Stimulated activated naive CD8-positive, alpha-beta T cell treated with anti-CD3 and anti-CD28 coated beads, Interleukin-15, Interleukin-2, amounts not matched to agents 100 U/mL and 50 U/mL, for 24 hours (primary cell): Measurements from ENCODE around the gene KCTD7.
A peak's percentile ranks its signal among the peaks of the same experiment; 100 is the strongest.
"Not testable (repeated sequence)": the region's sequence is repeated elsewhere in the genome, so short reads cannot be mapped to it uniquely, and the experiment has no call there.

Source experiments
- ATAC-seq: fragments of 150-1000 bp; cut with Tn5 transposase; one replicate; pipeline ENCODE4 v1.10.0; 2021
- DNase-seq: peaks from one replicate; pipeline ENCODE4 v3.0.0; 2021

Gene KCTD7

DNA sequence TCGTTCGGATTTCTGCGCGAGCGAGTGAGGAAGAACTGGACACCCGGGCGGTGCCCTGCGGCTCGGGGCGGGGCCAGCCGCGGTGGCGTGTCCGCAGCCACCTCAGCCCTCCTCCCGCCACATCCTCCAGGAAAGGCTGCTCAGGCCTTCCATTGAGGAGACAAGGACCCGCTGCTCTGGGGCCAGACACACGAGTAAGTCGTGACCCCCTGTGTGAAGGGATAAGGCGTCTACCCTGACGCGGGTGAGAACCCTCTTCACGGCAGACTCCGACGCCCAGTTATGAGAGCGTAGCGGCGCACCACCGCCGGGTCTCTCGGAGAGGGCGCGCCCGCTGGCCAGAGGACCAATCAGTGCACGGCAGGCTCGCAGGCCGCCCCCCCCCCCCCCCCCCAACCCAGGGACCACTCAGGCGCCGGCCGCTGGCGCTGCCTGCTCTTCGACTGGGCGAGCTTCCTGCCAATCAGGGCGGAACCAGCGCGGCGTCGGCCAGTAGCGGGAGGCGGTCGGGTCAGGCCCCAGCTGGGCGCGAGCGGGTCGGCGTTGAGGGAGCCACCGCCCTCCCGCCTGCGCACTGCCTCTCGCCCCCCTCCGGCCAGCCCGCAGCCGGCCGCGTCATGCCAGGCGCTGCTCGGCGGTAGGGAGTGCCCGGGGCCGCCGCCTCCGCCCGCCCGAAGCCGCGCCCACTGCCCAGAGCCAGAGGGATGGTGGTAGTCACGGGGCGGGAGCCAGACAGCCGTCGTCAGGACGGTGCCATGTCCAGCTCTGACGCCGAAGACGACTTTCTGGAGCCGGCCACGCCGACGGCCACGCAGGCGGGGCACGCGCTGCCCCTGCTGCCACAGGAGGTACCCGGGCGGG is at the start of gene KCTD7:
TSS of gene KCTD7 (plus strand) at position 521 of the 861 bp plus-strand sequence. CDS start at position 705, 184 bp downstream.
- ATAC-seq (peak; percentile 95), DNase-seq (peak; percentile 97)

DNA sequence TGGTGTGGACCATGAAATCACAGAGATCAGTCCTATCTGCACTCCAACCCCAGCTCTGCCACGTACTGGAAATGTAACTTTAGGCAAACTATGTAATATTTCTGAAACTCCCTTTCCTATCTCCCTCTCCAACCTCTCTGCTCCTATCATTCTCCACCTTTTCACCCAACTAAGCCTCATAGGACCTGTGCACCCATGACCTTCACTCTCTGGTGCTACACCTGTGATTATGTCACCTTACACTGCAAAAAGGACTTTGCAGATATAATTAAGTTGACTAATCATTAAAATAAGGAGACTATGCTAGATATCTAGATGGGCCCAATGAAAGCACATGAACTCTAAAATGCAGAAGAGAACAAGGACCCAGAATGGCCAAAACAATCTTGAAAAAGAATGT is 48.3 kb upstream of the KCTD7 start:
- not testable (repeated sequence) for ATAC-seq, DNase-seq

DNA sequence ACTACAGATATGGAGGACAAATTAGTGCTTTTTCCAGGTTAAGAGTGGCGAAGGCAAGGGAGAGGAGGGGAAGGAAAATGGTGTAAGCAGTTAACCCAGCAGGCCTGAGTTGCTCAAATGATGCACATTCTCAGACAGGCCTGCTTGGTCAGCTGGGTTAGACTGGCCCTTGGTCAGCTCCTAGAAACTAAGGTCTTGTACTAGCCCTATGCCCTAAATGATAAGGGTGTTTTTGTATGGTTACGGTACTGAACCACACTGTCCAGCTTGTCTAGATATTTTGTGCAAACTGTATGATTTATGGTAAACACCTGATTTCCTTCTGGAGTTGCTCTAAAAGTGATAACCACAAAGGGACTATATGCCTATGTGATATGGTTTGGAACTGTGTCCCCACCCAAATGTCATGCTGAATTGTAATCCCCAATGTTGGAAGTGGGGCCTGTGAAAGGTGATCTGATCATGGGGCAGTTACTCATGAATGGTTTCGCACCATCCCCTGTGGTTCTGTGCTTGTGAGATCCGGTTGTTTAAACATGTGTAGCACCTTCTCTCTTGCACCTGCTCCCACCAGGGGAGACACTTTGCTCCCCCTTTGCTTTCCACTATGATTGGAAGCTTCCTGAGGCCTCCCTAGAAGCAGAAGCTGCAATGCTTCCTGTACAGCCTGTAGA is 45.7 kb upstream of the KCTD7 start:
- DNase-seq, ATAC-seq: not testable (repeated sequence)

- ATAC-seq = peak; percentile 76
- no peak for DNase-seq
These were observed 45.1 kb upstream of the KCTD7 start for GRCh38 chr7:66583490-66584110.

- no peak for ATAC-seq
- DNase-seq = no peak
These were observed 42.5 kb upstream of the KCTD7 start for GRCh38 chr7:66586181-66586580.

DNA sequence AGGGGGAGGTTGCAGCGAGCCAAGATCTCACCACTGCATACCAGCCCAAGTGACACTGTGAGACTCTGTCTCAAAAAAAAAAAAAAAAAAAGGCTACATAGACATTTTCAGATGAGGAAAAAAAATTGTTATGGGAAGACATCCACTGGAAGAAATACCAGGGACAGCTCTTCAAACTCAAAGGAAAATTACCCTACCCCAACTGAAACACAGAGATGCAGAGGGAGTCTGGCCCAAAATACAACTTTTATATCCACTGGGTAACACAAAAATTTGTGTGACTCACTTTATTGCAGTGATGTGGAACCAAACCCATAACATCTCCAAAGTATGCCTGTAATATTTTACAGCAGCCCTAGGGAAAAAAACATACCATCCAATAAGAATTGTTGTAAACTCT is 40.5 kb upstream of the KCTD7 start:
- not testable (repeated sequence) for ATAC-seq, DNase-seq

GRCh38 chr7:66588856-66589570 is 39.7 kb upstream of the KCTD7 start:
- not testable (repeated sequence) for ATAC-seq, DNase-seq

- DNase-seq, ATAC-seq: not testable (repeated sequence)
These were observed 38.2 kb upstream of the KCTD7 start for GRCh38 chr7:66590302-66591057.

GRCh38 chr7:66591058-66591798 is 37.5 kb upstream of the KCTD7 start:
- ATAC-seq (peak; percentile 37), DNase-seq (peak; percentile 33)

DNA sequence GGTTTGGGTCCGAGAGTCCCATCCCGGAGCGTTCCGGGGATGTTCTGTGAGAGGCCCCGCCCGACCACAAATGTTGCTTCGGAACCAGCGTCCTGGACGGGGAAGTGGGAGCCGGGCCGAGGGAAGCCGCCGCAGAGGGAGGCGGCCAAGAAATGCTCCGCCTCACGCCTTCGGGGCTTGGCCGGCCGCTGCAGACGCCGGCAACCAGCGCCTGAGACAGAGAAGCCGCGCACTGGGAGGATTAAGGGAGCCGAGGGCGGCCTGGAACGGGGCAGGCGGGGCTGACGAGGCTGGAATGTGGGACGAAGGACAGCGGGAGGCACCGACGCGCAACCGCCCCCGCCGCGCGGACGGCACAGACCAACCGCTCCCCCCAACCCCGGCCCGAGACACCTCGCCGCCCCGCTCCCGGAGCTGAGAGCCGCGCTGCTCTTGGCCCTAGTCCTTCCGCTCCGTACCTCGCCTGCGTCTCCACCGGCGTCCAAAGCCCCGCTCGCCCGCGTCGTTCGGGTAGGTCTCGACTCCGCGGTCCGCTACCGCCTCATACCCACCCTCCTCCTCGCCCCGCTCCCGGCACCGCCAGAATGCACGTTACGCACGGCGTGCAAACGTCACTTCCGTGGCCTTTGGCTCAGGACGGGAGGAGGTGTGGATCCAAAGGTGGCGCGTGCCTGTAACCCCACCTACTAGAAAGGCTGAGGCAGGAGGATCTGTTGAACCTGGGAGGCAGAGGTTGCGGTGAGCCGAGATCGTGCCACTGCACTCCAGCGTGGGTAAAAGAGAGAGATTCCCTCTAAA is 36.7 kb upstream of the KCTD7 start:
- peak; percentile 100 for ATAC-seq
- peak; percentile 93 for DNase-seq

- not testable (repeated sequence) for DNase-seq
- ATAC-seq = peak; percentile 16
These were observed 36.0 kb upstream of the KCTD7 start for GRCh38 chr7:66592597-66593146.

- not testable (repeated sequence) for ATAC-seq, DNase-seq
These were observed 34.6 kb upstream of the KCTD7 start for GRCh38 chr7:66594082-66594481.

- no peak for ATAC-seq
- no peak for DNase-seq
These were observed 31.2 kb upstream of the KCTD7 start for GRCh38 chr7:66597461-66597860.

DNA sequence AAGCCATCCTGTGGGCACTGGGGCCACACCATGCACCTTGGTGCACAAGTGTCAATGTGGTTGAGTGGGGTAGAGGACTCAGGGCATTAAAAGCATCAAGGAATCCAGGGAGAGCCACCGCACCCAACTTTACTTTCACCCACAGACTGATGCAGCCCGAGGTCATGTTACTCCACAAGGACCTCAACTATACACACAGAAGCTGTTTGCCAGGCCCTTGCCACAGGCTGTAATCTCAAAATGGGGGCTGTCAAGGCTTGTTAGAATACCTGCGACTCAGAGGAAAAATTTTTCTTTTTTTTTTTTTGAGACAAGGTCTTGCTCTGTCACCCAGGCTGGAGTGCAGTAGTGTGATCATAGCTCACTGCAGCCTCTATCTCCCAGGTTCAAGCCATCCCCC is 26.5 kb upstream of the KCTD7 start:
- no peak for DNase-seq
- ATAC-seq = no peak

- DNase-seq (no peak), ATAC-seq (no peak)
These were observed 24.5 kb upstream of the KCTD7 start for GRCh38 chr7:66604198-66604597.

DNA sequence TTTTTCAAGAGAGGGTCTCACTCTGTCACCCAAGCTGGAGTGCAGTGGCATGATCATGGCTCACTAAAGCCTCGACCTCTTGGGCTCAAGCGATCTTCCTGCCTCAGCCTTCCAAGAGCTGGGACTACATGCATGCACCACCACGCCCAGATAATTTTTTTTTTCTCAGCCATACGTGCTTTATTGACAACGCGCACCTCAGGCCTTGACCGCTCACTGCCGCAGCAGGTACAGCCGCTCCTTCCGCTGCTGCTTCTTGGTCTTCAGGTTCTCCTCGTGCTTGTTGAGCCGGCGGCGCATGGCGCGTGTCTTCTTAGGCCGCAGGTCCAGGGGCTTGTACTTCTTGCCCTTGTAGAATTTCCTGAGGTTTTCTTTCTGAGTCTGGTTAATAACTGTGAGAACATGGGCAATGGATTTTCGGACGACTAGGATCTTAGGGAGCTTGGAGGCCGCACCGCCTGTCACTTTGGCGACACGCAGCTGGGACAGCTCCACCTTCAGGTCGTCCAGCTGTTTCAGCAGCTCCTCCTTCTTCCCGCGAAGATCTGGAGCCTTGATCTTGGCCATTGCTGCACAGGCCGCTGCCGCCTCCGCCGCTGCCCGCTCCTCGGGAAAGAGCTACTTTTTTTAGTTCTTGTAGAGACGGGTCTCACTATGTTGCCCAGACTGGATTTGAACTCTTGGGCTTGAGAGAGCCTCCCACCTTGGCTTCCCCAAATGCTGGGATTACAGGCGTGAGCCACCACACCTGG is 22.0 kb upstream of the KCTD7 start:
- not testable (repeated sequence) for ATAC-seq, DNase-seq

GRCh38 chr7:66609176-66609575 is 19.5 kb upstream of the KCTD7 start:
- DNase-seq (no peak), ATAC-seq (no peak)

- ATAC-seq, DNase-seq: not testable (repeated sequence)
These were observed 14.1 kb upstream of the KCTD7 start for GRCh38 chr7:66614596-66614995.

GRCh38 chr7:66615699-66616098 is 13.0 kb upstream of the KCTD7 start:
- ATAC-seq = no peak
- DNase-seq = no peak
